Measurements from ENCODE around the gene SYT14. TPM values are rescaled to one million over a fixed set of nuclear protein-coding genes. Genes with fewer than 3 reads are reported as not detected.
A peak's percentile ranks its signal among the peaks of the same experiment; 100 is the strongest.

SYT14 gene
- polyA plus RNA-seq, 1 donor from 2014 or later = not detected

DNA sequence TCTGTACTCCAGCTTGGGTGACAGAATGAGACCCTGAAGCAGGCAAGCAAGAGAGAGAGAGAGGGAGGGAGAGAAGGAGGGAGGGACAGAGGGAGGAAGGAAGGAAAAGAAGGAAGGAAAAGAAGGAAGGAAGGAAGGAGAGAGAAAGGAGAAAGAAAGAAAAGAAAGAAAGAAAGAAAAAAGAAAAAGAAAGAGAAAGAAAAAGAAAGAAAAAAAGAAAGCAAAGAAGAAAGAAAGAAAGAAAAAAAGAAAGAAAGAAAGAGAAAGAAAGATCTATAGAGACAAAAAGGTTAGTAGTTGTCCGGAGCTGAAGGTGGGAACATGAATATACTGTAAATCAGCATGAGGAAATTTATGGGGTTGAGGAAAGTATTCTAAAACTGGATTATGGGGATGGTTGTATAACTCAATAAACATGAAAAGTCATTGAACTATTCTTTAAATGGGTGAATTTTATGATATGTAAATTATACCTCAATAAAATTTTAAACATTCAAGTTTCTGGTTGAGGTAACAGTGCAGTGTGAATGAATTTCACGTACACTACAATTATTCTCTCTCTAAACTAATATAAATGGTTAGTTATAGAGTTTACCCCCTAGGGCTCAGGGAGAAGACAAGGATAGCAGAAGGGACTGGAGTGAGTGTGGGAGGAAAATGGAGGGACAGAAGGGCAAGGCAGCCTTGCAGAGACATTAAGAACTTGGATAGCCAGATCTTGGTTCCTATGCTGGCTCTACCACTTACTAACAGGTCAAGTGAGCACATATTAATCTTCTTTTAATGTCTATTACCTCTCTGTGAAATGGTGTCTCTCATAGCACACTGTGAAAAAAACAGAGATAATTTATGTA is 269.8 kb downstream of the SYT14 start:
- Mint-ChIP-seq H3K27me3 (peaks cover 7% of the 10 kb centered on the region), H3K4me1 (no peaks in the 10 kb centered on the region), H3K9me3 (no peaks in the 10 kb centered on the region), H3K27ac (peak overlapping the region in 1 of 3 donors; percentile 14), H3K4me3 (no peak overlapping the region), H3K36me3 (peaks cover 2% of the 10 kb centered on the region)

DNA sequence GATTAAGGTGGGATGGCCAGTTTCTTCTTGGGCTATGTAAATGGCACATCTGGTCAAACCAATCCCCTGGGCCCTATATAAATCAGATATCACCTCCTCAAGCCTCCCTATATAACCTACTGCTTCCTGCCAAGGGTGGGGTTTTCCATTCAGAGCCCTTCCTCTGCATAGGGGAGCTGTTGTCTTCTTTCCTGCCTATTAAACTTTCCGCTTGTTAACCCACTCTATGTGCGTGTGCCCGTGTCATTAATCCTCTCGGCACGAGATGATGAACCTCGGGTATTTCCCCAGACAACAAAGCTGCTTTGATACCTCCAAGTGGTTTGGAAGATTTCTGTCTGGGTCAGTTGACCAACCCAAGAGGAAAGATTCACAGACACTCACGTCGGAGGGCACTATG is 275.3 kb downstream of the SYT14 start:
- H3K27me3 Mint-ChIP-seq = peaks cover 7% of the 10 kb centered on the region
- H3K27ac Mint-ChIP-seq = no peak overlapping the region
- no peaks in the 10 kb centered on the region for H3K9me3 Mint-ChIP-seq
- no peak overlapping the region for H3K4me3 Mint-ChIP-seq
- peaks cover 2% of the 10 kb centered on the region for H3K36me3 Mint-ChIP-seq
- H3K4me1 Mint-ChIP-seq = no peaks in the 10 kb centered on the region

DNA sequence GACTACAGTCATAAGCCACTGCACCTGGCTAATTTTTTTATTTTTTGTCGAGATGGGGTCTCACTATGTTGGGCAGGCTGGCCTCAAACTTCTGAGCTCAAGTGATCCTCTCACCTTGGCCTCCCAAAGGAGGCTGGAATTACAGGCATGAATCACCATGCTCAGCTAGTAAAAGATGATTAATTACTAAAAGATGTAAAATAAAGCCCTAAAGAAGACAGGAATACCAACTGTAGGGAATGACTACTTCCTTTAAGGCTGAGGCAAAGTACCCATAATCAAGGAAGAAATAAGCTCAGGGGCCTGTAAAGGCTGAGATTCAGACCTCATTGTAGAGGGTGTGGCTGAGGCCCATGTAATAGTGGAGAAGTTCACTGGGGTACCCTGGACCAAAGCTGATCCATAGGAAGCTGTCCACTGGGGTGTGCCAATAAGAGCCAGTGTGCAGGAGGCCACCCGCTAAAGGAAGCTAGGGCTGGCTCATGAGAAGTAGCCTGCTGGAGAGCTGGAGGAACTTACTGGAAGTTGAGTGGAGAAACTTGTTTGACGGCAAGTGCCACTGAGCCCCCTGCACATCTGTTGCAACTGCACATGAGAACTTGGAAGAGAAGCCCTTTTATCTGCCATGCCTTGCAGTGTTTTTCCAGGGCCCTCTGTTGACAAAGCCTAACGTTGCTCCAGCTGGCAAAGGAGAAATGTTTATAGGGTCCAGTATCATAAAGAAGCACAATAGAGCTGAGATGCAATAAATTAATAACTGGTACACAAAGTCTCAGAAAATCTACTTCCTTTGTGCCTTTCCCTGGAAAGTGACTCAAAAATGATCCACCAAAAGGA is 276.8 kb downstream of the SYT14 start:
- Mint-ChIP-seq H3K27me3 (peaks cover 7% of the 10 kb centered on the region), H3K36me3 (peaks cover 2% of the 10 kb centered on the region), H3K9me3 (no peaks in the 10 kb centered on the region), H3K4me1 (no peaks in the 10 kb centered on the region), H3K27ac (no peak overlapping the region), H3K4me3 (no peak overlapping the region)

DNA sequence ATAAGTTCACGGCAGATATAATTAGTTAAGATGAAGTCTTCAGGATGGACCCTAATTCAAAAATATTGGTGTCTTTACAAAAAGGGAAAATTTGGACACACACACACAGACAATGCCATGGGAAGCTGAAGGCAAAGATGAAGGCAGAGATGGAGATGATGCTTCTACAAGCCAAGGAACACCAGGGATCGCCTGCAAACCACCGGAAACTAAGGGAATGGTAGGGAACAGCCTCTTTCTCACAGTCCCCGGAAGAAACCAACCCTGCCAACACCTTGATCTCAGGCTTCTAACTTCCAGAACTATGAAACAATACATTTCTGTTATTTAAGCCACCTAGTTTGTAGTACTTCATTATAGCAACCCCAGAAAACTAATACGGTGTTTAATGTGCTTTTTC is 279.5 kb downstream of the SYT14 start:
- Mint-ChIP-seq H3K36me3 (no peaks in the 10 kb centered on the region), H3K27ac (no peak overlapping the region), H3K9me3 (no peaks in the 10 kb centered on the region), H3K4me3 (no peak overlapping the region), H3K27me3 (peaks cover 6% of the 10 kb centered on the region), H3K4me1 (no peaks in the 10 kb centered on the region)

DNA sequence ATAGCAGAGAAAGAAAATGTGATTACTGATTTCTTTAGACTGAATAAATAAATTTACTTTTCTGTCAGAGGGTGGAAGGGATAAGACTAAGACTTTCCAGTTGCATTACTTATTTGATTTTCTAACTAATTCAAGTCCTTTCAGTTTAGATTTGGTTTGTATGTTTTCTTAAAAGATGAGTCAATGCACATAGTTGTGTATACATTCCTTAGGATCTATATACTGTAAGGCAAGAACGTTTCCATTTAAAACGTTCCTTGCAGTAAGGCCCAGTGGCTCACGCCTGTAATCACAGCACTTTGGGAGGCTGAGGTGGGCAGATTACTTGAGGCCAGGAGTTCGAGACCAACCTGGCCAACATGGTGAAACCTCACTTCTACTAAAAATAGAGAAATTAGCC is 280.0 kb downstream of the SYT14 start:
- H3K9me3 Mint-ChIP-seq = no peaks in the 10 kb centered on the region
- peaks cover 6% of the 10 kb centered on the region for H3K27me3 Mint-ChIP-seq
- H3K4me1 Mint-ChIP-seq = no peaks in the 10 kb centered on the region
- H3K27ac Mint-ChIP-seq = no peak overlapping the region
- no peaks in the 10 kb centered on the region for H3K36me3 Mint-ChIP-seq
- no peak overlapping the region for H3K4me3 Mint-ChIP-seq

Other genes with a start within 250 kb of the SYT14 start
- gene HSD11B1, start 233.4 kb upstream of the SYT14 start, polyA plus RNA-seq = not detected
- gene TRAF3IP3, start 182.2 kb upstream of the SYT14 start, polyA plus RNA-seq = 240 TPM
- gene C1orf74, start 153.7 kb upstream of the SYT14 start, polyA plus RNA-seq = 0.78 TPM
- gene IRF6, start 132.1 kb upstream of the SYT14 start, polyA plus RNA-seq = 0.93 TPM
- 4.4 TPM for gene UTP25, start 110.2 kb upstream of the SYT14 start, polyA plus RNA-seq